BLaER1 (cell line): ENCODE data around the gene RPUSD1.
"Not testable (repeated sequence)": the region's sequence is repeated elsewhere in the genome, so short reads cannot be mapped to it uniquely, and the experiment has no call there.

ENCODE experiments used
- H3K27ac ChIP-seq: shearing (Covaris generic); formaldehyde crosslinking; 2 replicates; pipeline ENCODE4 v1.8.1; 2022
- H3K27me3 ChIP-seq: shearing (Covaris generic); formaldehyde crosslinking; 2 replicates; pipeline ENCODE4 v1.8.1; 2022
- H3K36me3 ChIP-seq: shearing (Covaris generic); formaldehyde crosslinking; 2 replicates; pipeline ENCODE4 v1.8.1; 2022
- H3K4me1 ChIP-seq: shearing (Covaris generic); formaldehyde crosslinking; 2 replicates; pipeline ENCODE4 v1.8.1; 2022
- H3K4me2 ChIP-seq: shearing (Covaris generic); formaldehyde crosslinking; 2 replicates; pipeline ENCODE4 v1.8.1; 2022
- H3K4me3 ChIP-seq: shearing (Covaris generic); formaldehyde crosslinking; 2 replicates; pipeline ENCODE4 v1.8.1; 2022
- H3K9ac ChIP-seq: shearing (Covaris generic); formaldehyde crosslinking; 2 replicates; pipeline ENCODE4 v1.8.1; 2022
- H3K9me3 ChIP-seq: shearing (Covaris generic); formaldehyde crosslinking; 2 replicates; pipeline ENCODE4 v1.8.1; 2022
- H4K20me1 ChIP-seq: shearing (Covaris generic); formaldehyde crosslinking; 2 replicates; pipeline ENCODE4 v1.8.1; 2022
- Cebpa-rat ChIP-seq: shearing (Covaris generic); IDR thresholded peaks from 2 replicates; pipeline ENCODE4 v1.8.1; 2022

Gene RPUSD1

DNA sequence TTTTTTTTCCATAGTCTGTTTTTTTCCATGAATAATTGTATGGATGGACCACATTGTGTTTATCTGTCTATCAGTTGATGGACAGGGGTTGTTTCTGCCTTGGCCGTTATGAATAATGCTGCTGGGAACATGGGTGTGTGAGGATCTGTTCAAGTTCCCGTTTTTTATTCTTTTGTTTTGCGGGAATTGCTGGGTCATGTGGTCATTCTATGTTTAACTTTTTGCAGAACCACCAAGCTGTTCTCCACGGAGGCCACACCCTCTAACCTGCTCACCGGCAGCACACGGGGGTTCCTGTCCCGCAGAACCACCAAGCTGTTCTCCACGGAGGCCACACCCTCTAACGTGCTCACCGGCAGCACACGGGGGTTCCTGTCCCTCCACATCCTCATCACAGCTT, 33.5 kb downstream of the RPUSD1 start:
- Histone ChIP-seq H3K4me2 (peak overlapping the region; percentile 42), H3K9ac (no peak overlapping the region)

GRCh38 chr16:754121-754607, 34.0 kb downstream of the RPUSD1 start:
- H3K9ac ChIP-seq, H3K9me3 ChIP-seq, H3K36me3 ChIP-seq, H3K4me3 ChIP-seq, H3K27ac ChIP-seq, H4K20me1 ChIP-seq, H3K27me3 ChIP-seq: not testable (repeated sequence)
- Histone ChIP-seq H3K4me1 (peaks cover 26% of the 10 kb centered on the region), H3K4me2 (peak overlapping the region; percentile 42; the same call in 1 of the 2 replicates)

More for the DNA sequence above, 33.5 kb downstream of the RPUSD1 start:
- H3K27ac ChIP-seq, result no peak overlapping the region
- H3K4me3 ChIP-seq, result no peak overlapping the region
- no peaks in the 10 kb centered on the region for H3K9me3 ChIP-seq
- peaks cover 26% of the 10 kb centered on the region for H3K4me1 ChIP-seq
- no peaks in the 10 kb centered on the region for H4K20me1 ChIP-seq
- no peaks in the 10 kb centered on the region for H3K27me3 ChIP-seq
- TF ChIP-seq Cebpa-rat, result no peak
- no peaks in the 10 kb centered on the region for H3K36me3 ChIP-seq

GRCh38 chr16:752007-752312, 36.2 kb downstream of the RPUSD1 start:
- Histone ChIP-seq H3K27ac (no peak overlapping the region), H3K4me2 (no peak overlapping the region), H3K36me3 (no peaks in the 10 kb centered on the region), H3K9ac (no peak overlapping the region), H3K4me3 (no peak overlapping the region), H3K9me3 (no peaks in the 10 kb centered on the region), H4K20me1 (no peaks in the 10 kb centered on the region), H3K27me3 (no peaks in the 10 kb centered on the region), H3K4me1 (peaks cover 12% of the 10 kb centered on the region)
- no peak for TF ChIP-seq Cebpa-rat

GRCh38 chr16:751152-752006, 36.8 kb downstream of the RPUSD1 start:
- Histone ChIP-seq H3K27me3 (no peaks in the 10 kb centered on the region), H3K9ac (no peak overlapping the region), H3K27ac (no peak overlapping the region), H3K4me1 (peaks cover 7% of the 10 kb centered on the region; the same call in 1 of the 2 replicates), H3K36me3 (no peaks in the 10 kb centered on the region), H3K9me3 (no peaks in the 10 kb centered on the region), H4K20me1 (no peaks in the 10 kb centered on the region), H3K4me3 (no peak overlapping the region), H3K4me2 (no peak overlapping the region)
- TF ChIP-seq Cebpa-rat, result no peak

DNA sequence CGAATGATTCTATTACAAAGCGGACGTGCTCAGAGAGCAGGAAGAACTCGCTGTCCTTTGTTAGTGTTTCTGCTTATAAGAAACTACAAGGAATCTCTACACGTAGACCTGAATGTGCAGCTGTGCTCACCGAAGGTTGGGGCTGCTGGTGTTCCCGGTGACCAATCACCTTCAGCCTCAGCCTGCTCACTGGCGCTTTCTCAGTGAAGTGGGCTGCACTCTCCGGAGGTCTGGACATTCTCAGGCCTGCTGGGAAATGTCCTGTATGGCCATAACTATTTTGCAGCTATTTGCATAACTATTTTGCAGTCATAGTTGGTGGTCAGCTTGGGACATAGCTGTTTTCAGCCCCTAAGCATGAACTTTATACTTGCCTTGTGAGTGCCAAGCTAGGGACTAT, 37.7 kb downstream of the RPUSD1 start:
- no peak overlapping the region for H3K9ac ChIP-seq
- no peak overlapping the region for H3K4me3 ChIP-seq
- H4K20me1 ChIP-seq, result no peaks in the 10 kb centered on the region
- no peaks in the 10 kb centered on the region for H3K36me3 ChIP-seq
- no peaks in the 10 kb centered on the region for H3K9me3 ChIP-seq
- no peak overlapping the region for H3K27ac ChIP-seq
- H3K27me3 ChIP-seq, result no peaks in the 10 kb centered on the region
- no peak overlapping the region for H3K4me2 ChIP-seq
- peaks cover 8% of the 10 kb centered on the region; the same call in 1 of the 2 replicates for H3K4me1 ChIP-seq
- TF ChIP-seq Cebpa-rat, result no peak

DNA sequence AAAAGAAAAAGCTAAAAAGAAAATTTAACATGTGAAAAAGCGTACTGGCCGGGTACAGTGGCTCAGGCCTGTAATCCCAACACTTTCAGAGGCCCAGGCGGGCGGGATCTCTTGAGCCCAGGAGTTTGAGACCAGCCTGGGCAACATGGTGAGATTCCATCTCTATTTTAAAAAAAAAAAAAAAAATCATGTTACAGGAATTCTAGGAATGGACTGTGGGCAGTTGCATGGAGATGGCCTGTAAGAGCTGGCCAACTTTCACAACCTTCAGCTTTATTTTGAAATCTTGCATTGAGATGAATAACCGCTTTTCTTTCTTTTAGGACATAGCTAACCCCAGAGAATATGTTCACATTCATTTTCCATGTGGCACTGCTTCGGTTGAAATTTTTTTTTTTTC, 39.2 kb downstream of the RPUSD1 start:
- Histone ChIP-seq H3K27ac (no peak overlapping the region), H3K36me3 (no peaks in the 10 kb centered on the region), H3K4me3 (no peak overlapping the region), H3K4me2 (no peak overlapping the region), H4K20me1 (no peaks in the 10 kb centered on the region), H3K9ac (no peak overlapping the region), H3K9me3 (no peaks in the 10 kb centered on the region), H3K4me1 (0 out of 2 replicates have a peak, but pooled peaks cover 4% of the 10 kb centered on the region), H3K27me3 (no peaks in the 10 kb centered on the region)
- TF ChIP-seq Cebpa-rat, result no peak

GRCh38 chr16:747978-748746, 40.0 kb downstream of the RPUSD1 start:
- Histone ChIP-seq H3K36me3 (no peaks in the 10 kb centered on the region), H4K20me1 (no peaks in the 10 kb centered on the region), H3K4me2 (no peak overlapping the region), H3K27me3 (no peaks in the 10 kb centered on the region), H3K27ac (no peak overlapping the region), H3K4me1 (0 out of 2 replicates have a peak, but pooled peaks cover 4% of the 10 kb centered on the region), H3K4me3 (no peak overlapping the region), H3K9me3 (no peaks in the 10 kb centered on the region), H3K9ac (no peak overlapping the region)
- TF ChIP-seq Cebpa-rat, result no peak

GRCh38 chr16:746637-747036, 41.5 kb downstream of the RPUSD1 start:
- Histone ChIP-seq H3K9me3 (no peaks in the 10 kb centered on the region), H3K4me3 (no peak overlapping the region), H3K4me1 (peaks cover 11% of the 10 kb centered on the region), H3K27me3 (no peaks in the 10 kb centered on the region), H3K4me2 (no peak overlapping the region), H4K20me1 (no peaks in the 10 kb centered on the region), H3K27ac (no peak overlapping the region), H3K9ac (no peak overlapping the region), H3K36me3 (no peaks in the 10 kb centered on the region)
- no peak for TF ChIP-seq Cebpa-rat

GRCh38 chr16:745739-746138, 42.4 kb downstream of the RPUSD1 start:
- Histone ChIP-seq H3K4me2 (no peak overlapping the region), H3K4me3 (no peak overlapping the region), H3K27ac (no peak overlapping the region), H3K9me3 (no peaks in the 10 kb centered on the region), H3K27me3 (no peaks in the 10 kb centered on the region), H3K36me3 (no peaks in the 10 kb centered on the region), H4K20me1 (no peaks in the 10 kb centered on the region), H3K9ac (no peak overlapping the region), H3K4me1 (peaks cover 17% of the 10 kb centered on the region)
- no peak for TF ChIP-seq Cebpa-rat

DNA sequence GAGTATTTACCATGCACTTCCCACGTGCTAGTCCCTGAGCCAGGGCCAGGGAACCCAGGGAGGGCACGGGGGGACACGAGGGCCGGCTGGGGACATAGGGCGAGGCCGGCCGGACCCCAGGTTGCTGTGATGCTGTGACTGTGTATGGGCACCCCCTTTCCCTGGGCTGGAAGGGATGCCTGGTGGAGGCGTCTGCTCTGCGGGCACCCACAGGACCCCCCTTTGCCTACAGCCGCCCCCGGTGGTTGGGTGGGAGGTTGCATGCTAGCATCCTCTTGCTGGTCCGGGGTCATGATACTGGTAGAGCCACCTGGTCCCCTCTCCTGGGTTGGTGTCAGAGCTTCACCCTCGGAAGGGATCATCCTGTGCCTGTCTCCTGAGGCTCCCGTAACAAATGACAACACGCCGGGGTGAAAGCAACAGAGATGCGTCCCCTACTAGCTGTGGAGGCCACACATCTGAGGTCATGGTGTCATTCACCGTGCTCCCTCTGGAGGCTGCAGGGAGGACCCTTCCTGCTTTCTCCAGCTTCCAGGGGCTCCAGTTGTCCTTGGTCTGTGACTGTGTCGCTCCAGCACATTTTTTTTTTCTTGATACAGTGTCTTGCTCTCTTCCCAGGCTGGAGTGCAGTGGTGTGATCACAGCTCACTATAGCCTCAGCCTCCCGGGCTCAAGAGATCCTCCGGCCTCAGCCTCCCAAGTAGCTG, 44.2 kb downstream of the RPUSD1 start:
- no peak overlapping the region for H3K4me3 ChIP-seq
- H3K4me1 ChIP-seq, result peaks cover 30% of the 10 kb centered on the region
- no peak overlapping the region for H3K9ac ChIP-seq
- H3K9me3 ChIP-seq, result no peaks in the 10 kb centered on the region
- no peak overlapping the region for H3K27ac ChIP-seq
- H3K4me2 ChIP-seq, result no peak overlapping the region
- no peaks in the 10 kb centered on the region for H4K20me1 ChIP-seq
- no peak for TF ChIP-seq Cebpa-rat
- H3K27me3 ChIP-seq, result no peaks in the 10 kb centered on the region
- H3K36me3 ChIP-seq, result no peaks in the 10 kb centered on the region

DNA sequence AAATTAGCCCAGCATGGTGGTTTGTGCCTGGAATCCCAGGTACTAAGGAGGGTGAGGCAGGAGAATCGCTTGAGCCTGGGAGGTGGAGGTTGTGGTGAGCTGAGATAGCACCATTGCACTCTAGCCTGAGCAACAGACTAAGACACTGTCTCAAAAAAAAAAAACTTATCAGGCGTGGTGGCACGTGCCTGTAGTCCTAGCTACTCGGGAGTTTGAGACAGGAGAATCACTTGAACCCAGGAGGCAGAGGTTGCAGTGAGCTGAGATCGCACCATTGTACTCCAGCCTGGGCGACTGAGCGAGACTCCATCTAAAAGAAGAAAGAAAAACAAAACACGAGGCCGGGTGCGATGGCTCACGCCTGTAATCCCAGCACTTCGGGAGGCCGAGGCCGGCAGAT, 45.3 kb downstream of the RPUSD1 start:
- H3K9ac ChIP-seq, H3K4me3 ChIP-seq, H3K4me2 ChIP-seq, H3K9me3 ChIP-seq, H4K20me1 ChIP-seq, H3K27ac ChIP-seq, H3K27me3 ChIP-seq, H3K36me3 ChIP-seq: not testable (repeated sequence)
- H3K4me1 ChIP-seq, result peaks cover 41% of the 10 kb centered on the region
